Muscle layer of colon (tissue), 2 donors: Measurements from ENCODE around the gene NAV1.

ENCODE experiments used
- H3K27ac ChIP-seq: one replicate; pipeline ENCODE4 v1.7.0; 2013; ENCODE audit warnings: low read depth, mild to moderate bottlenecking, low read length, moderate library complexity
- H3K27me3 ChIP-seq, 2 donors: one replicate each; pipeline ENCODE4 v1.7.0; 2013; ENCODE audit warnings: low read length in 2 of 2, mild to moderate bottlenecking in 2 of 2; ENCODE audit not compliant: insufficient read depth in 2 of 2, control insufficient read depth in 1 of 2
- H3K36me3 ChIP-seq: one replicate; pipeline ENCODE4 v1.7.0; 2013; ENCODE audit warnings: mild to moderate bottlenecking, low read length; ENCODE audit not compliant: insufficient read depth
- H3K4me1 ChIP-seq: one replicate; pipeline ENCODE4 v1.7.0; 2013; ENCODE audit warnings: mild to moderate bottlenecking, low read length; ENCODE audit not compliant: insufficient read depth
- H3K4me3 ChIP-seq, 2 donors: one replicate each; pipeline ENCODE4 v1.7.0; 2013; ENCODE audit warnings: low read length in 2 of 2, low read depth in 1 of 2, mild to moderate bottlenecking in 1 of 2, moderate library complexity in 1 of 2
- H3K9ac ChIP-seq: one replicate; pipeline ENCODE4 v1.7.0; 2013; ENCODE audit warnings: low read length
- H3K9me3 ChIP-seq: one replicate; pipeline ENCODE4 v1.7.0; 2013; ENCODE audit warnings: mild to moderate bottlenecking, low read length
- donor health status: abdominal sarcoma.
- donor health status: Adenocarcinoma of cecum.

The NAV1 gene

GRCh38 chr1:201498621-201499020 lies 40.3 kb upstream of the NAV1 start:
- no peaks in the 10 kb centered on the region for H3K27me3 ChIP-seq
- peak overlapping the region in 1 of 2 donors; percentile 49 for H3K4me3 ChIP-seq
- peak overlapping the region; percentile 44 for H3K9ac ChIP-seq
- H3K27ac ChIP-seq: peak overlapping the region; percentile 99
- H3K4me1 ChIP-seq: peaks cover 90% of the 10 kb centered on the region
- peaks cover 74% of the 10 kb centered on the region for H3K36me3 ChIP-seq
- H3K9me3 ChIP-seq: no peaks in the 10 kb centered on the region

GRCh38 chr1:201499191-201499590 lies 39.7 kb upstream of the NAV1 start:
- Histone ChIP-seq H3K9ac (peak overlapping the region; percentile 44), H3K4me1 (peaks cover 84% of the 10 kb centered on the region), H3K4me3 (peak overlapping the region in 1 of 2 donors; percentile 49), H3K36me3 (peaks cover 74% of the 10 kb centered on the region), H3K27me3 (no peaks in the 10 kb centered on the region), H3K9me3 (no peaks in the 10 kb centered on the region), H3K27ac (peak overlapping the region; percentile 99)

- Histone ChIP-seq H3K9ac (peak overlapping the region; percentile 79), H3K27me3 (no peaks in the 10 kb centered on the region), H3K9me3 (no peaks in the 10 kb centered on the region), H3K4me1 (peaks cover 76% of the 10 kb centered on the region), H3K36me3 (peaks cover 68% of the 10 kb centered on the region), H3K27ac (peak overlapping the region; percentile 99), H3K4me3 (peak overlapping the region in 1 of 2 donors; percentile 49)
Measured at GRCh38 chr1:201499795-201500669, 38.9 kb upstream of the NAV1 start.

GRCh38 chr1:201500670-201501120 lies 38.2 kb upstream of the NAV1 start:
- Histone ChIP-seq H3K4me1 (peaks cover 73% of the 10 kb centered on the region), H3K4me3 (peak overlapping the region in 1 of 2 donors; percentile 49), H3K9me3 (no peaks in the 10 kb centered on the region), H3K27me3 (no peaks in the 10 kb centered on the region), H3K27ac (peak overlapping the region; percentile 99), H3K36me3 (peaks cover 61% of the 10 kb centered on the region), H3K9ac (peak overlapping the region; percentile 79)

GRCh38 chr1:201501144-201501543 lies 37.8 kb upstream of the NAV1 start:
- peak overlapping the region; percentile 79 for H3K9ac ChIP-seq

GRCh38 chr1:201501812-201502510 lies 37.0 kb upstream of the NAV1 start:
- H3K36me3 ChIP-seq: peaks cover 48% of the 10 kb centered on the region
- H3K9me3 ChIP-seq: no peaks in the 10 kb centered on the region
- peak overlapping the region; percentile 39 to 96 for H3K4me3 ChIP-seq
- peaks cover 61% of the 10 kb centered on the region for H3K4me1 ChIP-seq
- H3K27me3 ChIP-seq: no peaks in the 10 kb centered on the region
- H3K27ac ChIP-seq: peak overlapping the region; percentile 99
- peak overlapping the region; percentile 91 for H3K9ac ChIP-seq

More at GRCh38 chr1:201501144-201501543, 37.8 kb upstream of the NAV1 start:
- peak overlapping the region in 1 of 2 donors; percentile 49 for H3K4me3 ChIP-seq
- H3K36me3 ChIP-seq: peaks cover 57% of the 10 kb centered on the region
- no peaks in the 10 kb centered on the region for H3K9me3 ChIP-seq
- H3K4me1 ChIP-seq: peaks cover 69% of the 10 kb centered on the region
- H3K27me3 ChIP-seq: no peaks in the 10 kb centered on the region
- peak overlapping the region; percentile 99 for H3K27ac ChIP-seq

GRCh38 chr1:201502511-201502857 lies 36.4 kb upstream of the NAV1 start:
- Histone ChIP-seq H3K27ac (peak overlapping the region; percentile 99), H3K4me1 (peaks cover 59% of the 10 kb centered on the region), H3K4me3 (peak overlapping the region; percentile 39 to 96), H3K9me3 (no peaks in the 10 kb centered on the region), H3K27me3 (no peaks in the 10 kb centered on the region), H3K36me3 (peaks cover 44% of the 10 kb centered on the region), H3K9ac (peak overlapping the region; percentile 91)

GRCh38 chr1:201503397-201504176 lies 35.3 kb upstream of the NAV1 start:
- no peaks in the 10 kb centered on the region for H3K9me3 ChIP-seq
- H3K27me3 ChIP-seq: no peaks in the 10 kb centered on the region
- H3K36me3 ChIP-seq: peaks cover 35% of the 10 kb centered on the region
- peak overlapping the region; percentile 92 to 96 for H3K4me3 ChIP-seq
- H3K4me1 ChIP-seq: peaks cover 62% of the 10 kb centered on the region
- peak overlapping the region; percentile 99 for H3K27ac ChIP-seq
- peak overlapping the region; percentile 98 for H3K9ac ChIP-seq

GRCh38 chr1:201504179-201504631 lies 34.7 kb upstream of the NAV1 start:
- peak overlapping the region; percentile 98 for H3K9ac ChIP-seq
- no peaks in the 10 kb centered on the region for H3K9me3 ChIP-seq
- peak overlapping the region; percentile 99 for H3K27ac ChIP-seq
- H3K27me3 ChIP-seq: no peaks in the 10 kb centered on the region
- peak overlapping the region; percentile 92 to 96 for H3K4me3 ChIP-seq
- peaks cover 29% of the 10 kb centered on the region for H3K36me3 ChIP-seq
- H3K4me1 ChIP-seq: peaks cover 62% of the 10 kb centered on the region

- Histone ChIP-seq H3K4me3 (peak overlapping the region; percentile 92 to 96), H3K36me3 (peaks cover 22% of the 10 kb centered on the region), H3K9ac (peak overlapping the region; percentile 98), H3K27me3 (no peaks in the 10 kb centered on the region), H3K4me1 (peaks cover 56% of the 10 kb centered on the region), H3K27ac (peak overlapping the region; percentile 99), H3K9me3 (no peaks in the 10 kb centered on the region)
Measured at GRCh38 chr1:201504799-201505502, 34.0 kb upstream of the NAV1 start.
